Measurements from ENCODE around the gene DNAJA4.

- no peak for TF ChIP-seq CTCF (IDR thresholded peaks at IDR 0.05)
- no peak for TF ChIP-seq POLR2A (IDR thresholded peaks at IDR 0.05)
- TF ChIP-seq POLR2AphosphoS5 (IDR thresholded peaks at IDR 0.05) = no peak
Measured at GRCh38 chr15:78244101-78244500, 20.3 kb upstream of the DNAJA4 start.
